HG03571 (cell line): ENCODE data around the gene SCPEP1.
"Not testable (repeated sequence)": the region's sequence is repeated elsewhere in the genome, so short reads cannot be mapped to it uniquely, and the experiment has no call there.

Experiments
- ATAC-seq: cut with Tn5 transposase; IDR thresholded peaks from one replicate; pipeline ENCODE4 v1.9.1; 2021; ENCODE audit not compliant: unreplicated experiment

The SCPEP1 gene, protein sequence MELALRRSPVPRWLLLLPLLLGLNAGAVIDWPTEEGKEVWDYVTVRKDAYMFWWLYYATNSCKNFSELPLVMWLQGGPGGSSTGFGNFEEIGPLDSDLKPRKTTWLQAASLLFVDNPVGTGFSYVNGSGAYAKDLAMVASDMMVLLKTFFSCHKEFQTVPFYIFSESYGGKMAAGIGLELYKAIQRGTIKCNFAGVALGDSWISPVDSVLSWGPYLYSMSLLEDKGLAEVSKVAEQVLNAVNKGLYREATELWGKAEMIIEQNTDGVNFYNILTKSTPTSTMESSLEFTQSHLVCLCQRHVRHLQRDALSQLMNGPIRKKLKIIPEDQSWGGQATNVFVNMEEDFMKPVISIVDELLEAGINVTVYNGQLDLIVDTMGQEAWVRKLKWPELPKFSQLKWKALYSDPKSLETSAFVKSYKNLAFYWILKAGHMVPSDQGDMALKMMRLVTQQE

GRCh38 chr17:56977673-56978395 is at the start of gene SCPEP1:
TSS of gene SCPEP1 (plus strand) at chr17:56978131. CDS start at chr17:56978160, 29 bp downstream.
- peak; percentile 63 for ATAC-seq

DNA sequence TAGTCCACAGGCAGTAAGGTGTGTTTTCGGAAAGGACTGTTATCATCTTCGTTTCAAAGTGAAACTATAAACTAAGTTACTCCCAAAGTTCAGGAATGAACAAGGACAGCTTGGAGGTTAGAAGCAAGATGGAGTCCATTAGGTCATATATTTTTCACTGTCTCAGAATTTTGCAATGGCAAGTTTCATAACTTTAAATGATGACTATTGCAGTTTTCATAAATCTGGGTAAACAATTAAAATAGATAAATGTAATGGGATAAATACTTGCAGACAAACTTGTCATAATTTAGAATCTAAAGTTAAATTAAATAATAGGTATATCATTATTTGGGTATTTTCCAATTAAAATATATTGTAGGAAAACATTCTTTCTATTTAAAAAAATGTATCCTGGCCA is 49.3 kb upstream of the SCPEP1 start:
- ATAC-seq: no peak

DNA sequence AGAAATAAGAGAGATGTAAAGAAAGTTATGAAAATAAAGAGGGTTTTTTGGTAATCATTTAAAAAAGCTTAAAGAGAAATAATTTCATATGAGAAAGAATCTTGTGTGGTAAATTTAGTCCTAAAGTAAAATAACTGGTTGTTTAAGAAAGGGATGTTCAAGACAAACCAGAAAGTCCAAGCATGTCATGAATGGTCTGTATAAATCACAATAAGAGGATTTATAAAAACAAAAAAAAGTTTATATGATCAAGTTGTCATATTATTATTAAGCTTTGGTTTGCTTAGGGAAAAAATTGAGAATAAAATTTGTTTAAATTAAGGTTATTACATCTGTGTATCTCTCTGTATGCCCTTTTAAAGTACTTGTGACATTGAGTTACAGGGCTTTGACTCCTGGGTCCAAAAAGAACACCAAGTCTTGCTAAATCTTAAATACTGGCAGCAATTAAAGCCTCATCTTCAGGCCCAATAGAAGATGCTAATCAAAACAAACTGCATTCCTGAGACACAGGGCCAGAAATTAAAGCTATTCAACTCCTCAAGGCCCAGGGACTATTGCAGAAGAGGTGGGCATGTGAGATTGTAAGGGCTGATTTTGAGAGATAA is 48.5 kb upstream of the SCPEP1 start:
- ATAC-seq: no peak

DNA sequence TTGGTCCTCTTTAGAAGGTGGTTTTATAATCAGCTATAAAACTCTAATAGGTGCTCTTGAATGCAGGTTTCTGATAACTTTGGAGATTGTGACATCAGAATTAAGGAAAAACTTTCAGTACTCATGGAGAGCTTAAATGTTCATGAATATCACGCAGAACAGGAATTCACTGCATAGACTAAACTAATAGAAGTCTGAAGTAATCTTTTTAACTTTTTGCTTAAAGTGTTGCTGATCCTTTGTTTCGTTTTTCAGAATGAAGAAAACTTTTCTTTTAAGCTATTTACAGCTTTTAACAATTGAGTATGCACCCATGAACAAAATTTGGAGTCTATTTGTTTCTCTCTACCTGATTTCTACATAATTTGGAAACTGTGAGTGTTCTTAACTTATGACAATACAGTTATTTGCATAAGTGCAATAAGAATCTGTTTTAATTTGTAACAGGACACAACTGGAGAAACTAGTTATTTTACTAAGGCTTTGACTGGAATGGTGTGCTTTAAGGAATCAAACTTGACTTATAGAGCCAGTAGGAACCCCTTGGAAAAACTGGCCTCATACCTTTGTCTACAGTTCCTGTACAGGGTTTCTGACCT is 47.1 kb upstream of the SCPEP1 start:
- ATAC-seq: no peak

DNA sequence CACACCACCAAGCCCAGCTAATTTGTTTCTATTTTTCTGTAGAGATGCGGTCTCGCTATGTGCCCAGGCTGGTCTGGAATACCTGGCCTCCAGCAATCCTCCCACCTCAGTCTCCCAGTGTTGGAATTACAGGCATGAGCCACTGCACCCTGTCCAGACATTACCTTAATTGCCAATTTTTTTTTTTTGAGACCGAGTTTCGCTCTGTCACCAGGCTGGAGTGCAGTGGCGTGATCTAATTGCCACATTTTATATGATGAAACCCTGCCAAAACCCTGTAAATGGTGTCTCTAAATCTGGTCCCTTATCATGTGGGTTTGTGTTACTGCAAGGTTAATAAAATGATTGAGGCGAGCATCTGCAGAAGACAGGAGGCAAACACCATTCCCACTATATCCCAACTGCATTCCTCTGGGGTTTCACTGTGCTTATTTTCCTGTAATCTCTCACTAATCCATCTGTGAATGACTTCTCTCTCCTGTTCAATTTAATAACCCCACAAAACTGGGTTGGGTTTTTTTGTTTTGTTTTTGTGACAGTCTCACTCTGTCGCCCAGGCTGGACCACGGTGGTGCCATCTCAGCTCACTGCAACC is 44.7 kb upstream of the SCPEP1 start:
- no peak for ATAC-seq

- no peak for ATAC-seq
Measured at GRCh38 chr17:56933868-56934267, 44.1 kb upstream of the SCPEP1 start.

- ATAC-seq: no peak
Measured at GRCh38 chr17:56934280-56934679, 43.7 kb upstream of the SCPEP1 start.

GRCh38 chr17:56935461-56935860 is 42.5 kb upstream of the SCPEP1 start:
- ATAC-seq: no peak

DNA sequence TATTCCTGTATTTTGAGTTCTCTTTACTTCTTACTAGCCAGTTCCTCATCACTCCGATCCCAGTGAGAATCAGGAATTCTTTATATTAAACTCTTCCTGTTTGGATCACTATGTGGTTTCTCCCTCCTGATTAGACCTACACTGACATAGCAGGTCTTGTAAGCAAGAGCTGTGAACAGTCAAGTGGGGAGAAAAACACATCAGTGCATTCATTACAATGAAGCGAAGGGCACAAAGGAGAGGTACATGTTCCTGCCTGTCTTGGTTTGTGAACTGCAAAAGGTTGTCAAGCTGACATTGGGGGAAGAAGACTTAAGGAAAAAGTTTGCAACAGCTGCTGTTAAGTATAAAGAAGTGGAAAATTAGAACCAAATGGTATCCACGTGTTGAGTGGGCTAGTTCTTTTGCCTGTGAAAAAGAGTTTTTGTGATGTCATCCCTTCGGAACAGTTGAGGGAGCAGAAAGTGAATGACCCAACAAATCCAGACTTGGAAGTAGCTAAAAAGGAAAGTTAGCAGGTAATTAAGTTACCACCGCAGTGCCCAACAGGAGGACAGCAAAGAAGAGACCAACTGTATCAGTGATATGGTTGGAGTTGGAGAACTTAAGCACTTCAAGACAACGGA is 41.1 kb upstream of the SCPEP1 start:
- no peak for ATAC-seq

DNA sequence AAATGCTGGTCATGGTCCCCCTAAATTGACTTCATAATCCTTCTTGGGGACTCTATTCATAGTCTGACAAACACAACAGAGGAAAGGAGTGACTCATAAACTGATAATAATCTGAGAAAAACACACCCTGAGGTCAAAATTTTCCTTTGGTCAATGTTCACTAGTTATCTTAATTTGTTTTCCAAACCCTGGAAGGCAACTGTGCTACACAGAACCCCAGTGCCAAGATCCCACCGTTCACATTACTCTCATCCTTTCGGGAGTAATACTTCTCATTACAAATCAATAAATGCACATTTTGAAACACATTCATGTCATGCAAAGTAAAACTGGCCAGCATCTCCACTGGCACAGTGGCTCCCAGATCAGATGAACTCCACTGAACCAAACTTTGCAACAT is 40.2 kb upstream of the SCPEP1 start:
- no peak for ATAC-seq

GRCh38 chr17:56938206-56938605 is 39.7 kb upstream of the SCPEP1 start:
- not testable (repeated sequence) for ATAC-seq

DNA sequence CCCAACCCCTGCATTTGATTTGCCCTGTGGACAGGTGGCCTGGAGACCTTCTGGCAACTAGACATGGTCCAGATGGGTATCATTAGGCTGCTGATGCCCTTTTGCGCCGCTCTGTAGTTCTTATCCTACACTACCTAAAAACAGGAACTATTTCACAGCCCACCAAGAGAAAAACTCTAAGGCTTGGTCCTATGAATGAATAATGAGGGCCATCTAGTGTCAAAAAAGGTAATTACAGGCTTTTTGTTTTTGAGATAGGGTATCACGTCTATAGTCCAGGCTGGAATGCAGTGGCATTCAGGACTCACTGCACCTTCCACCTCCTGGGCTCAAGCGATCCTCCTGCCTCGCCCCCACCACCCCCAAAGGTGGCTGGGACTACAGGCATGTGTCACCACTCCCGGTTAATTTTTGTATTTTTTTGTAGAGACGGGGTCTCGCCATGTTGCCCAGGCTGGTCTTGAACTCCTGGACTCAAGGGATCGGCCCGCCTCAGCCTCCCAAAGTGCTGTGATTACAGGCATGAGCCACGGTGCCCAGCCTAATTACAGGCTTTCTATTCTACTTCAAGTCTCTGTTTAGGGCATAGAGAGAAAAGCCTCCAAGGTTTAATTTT is 38.0 kb upstream of the SCPEP1 start:
- no peak for ATAC-seq

DNA sequence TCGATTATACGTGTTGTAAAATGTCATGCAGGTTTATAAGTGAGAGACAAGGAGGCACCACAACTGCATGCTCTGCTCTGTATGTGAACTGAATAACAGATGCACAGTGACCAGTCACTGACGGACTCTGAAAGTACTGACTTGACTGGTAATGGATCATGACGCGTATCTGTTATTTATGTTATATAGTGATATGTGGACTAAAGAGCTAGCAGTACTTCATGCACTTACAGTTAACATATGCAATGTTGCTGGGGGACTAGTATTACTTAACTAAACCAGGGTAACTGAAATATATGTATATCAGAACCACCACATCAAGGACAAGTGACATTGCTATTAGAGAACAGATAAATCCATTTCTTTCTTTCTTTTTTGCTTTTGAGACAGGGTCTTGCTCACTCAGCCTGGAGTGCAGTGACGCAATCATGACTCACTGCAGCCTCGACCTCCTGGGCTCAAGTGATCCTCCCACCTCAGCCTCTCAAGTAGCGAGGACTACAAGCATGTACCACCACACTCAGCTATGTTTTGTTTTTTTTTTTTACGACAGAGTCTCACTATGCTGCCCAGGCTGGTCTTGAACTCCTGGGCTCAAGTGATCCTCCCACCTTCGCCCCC is 34.3 kb upstream of the SCPEP1 start:
- no peak for ATAC-seq

DNA sequence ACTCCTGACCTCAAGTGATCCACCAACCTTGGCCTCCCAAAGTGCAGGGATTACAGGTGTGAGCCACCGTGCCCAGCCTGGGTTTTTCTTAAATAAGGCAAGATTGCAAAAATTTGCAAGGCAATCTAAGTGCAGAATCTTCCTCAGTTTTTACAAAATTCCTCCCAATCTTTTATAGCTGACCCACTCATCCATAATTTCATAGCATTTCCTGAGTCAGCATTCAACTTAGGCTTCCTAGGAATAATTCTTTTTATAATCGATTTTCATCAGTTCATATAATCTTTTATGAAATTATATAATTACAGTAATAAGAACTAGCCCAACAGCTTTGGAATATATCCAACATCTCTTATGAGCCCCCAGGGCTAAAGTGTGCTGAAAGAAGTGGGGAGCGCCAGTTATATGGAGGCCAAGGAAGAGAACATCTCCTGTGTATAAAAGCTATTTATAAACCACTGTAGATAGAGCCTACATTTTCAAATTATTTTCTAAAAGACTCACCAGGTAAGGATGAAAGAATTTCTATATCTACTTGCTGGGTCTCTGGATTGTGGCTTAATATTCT is 31.9 kb upstream of the SCPEP1 start:
- ATAC-seq: no peak

DNA sequence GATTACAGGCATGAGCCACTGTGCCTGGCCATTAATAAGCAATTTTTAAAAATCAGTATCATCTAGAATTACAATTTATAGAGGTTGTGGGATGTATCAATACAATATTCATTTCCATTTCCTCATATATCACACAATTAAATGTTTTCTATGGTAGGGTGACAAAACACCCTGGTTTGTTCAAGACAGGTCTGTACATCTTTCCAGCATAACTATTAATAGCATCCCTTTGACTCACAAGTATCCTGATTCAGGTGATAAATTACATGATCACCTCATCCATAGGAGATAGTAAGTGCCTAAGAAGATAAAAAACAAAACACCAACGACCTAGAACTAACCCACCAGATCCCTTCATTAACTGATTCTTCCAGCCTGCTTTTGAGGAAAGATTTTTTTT is 30.2 kb upstream of the SCPEP1 start:
- no peak for ATAC-seq

DNA sequence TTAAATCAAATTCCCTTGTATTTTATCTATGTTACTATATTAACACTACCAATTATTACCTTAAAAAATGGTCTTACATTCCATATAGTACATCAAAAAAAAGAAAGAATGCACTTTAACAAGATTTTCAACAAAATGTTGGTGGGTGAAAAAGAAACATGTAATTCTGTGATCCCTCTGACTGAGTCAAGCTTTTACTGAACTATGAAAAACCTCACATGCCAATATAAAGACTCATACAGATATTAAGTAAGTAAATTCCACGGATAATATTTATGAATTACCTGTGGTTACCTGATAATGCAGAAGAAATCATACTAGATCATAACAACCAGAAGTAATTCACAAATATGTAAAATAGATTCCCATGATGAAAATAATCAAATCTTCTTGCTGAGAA is 29.4 kb upstream of the SCPEP1 start:
- no peak for ATAC-seq

DNA sequence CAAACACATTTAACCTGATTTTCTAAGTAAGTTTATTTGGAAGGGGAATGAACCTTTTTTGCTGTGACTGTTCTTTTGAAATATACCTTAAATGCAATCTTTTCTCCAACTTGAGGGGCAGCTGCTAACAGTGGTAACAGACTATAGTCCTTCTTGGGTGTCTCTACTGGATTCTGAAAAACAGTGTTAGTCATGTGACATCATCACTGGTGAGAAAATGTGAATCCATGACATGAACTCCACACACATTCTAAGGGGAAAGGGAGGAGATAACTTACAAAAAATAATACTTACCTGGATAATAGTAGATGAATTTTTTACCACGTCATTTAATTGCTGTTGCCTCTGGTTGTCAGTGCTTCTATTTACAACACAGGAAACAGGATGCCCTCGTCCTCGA is 28.3 kb upstream of the SCPEP1 start:
- ATAC-seq: no peak

DNA sequence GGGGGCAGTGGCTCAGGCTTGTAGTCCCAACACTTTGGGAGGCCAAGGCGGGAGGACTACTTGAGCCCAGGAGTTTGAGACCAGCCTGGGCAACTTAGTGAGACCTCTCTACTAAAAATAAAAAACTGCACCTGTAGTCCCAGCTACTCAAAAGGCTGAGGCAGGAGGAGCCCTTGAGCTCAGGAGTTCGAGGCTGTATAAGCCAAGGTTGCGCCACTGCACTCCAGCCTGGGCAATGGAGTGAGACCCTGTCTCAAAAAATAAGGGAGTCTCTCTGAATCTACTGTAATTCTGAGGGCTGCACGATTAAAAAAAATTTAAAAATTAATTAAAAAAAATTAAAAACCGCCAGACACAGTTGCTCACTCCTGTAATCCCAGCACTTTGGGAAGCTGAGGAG is 20.9 kb upstream of the SCPEP1 start:
- ATAC-seq: no peak
